Stimulated activated CD8-positive, alpha-beta memory T cell treated with anti-CD3 and anti-CD28 coated beads, Interleukin-7, amount 100 ng/mL, for 24 hours (primary cell): Measurements from ENCODE around the gene HELLS.
"Not testable (repeated sequence)": the region's sequence is repeated elsewhere in the genome, so short reads cannot be mapped to it uniquely, and the experiment has no call there.

Experiments
- DNase-seq: peaks from one replicate; pipeline ENCODE4 v3.0.0-alpha.2; 2020; ENCODE audit warnings: low read depth

HELLS gene

DNA sequence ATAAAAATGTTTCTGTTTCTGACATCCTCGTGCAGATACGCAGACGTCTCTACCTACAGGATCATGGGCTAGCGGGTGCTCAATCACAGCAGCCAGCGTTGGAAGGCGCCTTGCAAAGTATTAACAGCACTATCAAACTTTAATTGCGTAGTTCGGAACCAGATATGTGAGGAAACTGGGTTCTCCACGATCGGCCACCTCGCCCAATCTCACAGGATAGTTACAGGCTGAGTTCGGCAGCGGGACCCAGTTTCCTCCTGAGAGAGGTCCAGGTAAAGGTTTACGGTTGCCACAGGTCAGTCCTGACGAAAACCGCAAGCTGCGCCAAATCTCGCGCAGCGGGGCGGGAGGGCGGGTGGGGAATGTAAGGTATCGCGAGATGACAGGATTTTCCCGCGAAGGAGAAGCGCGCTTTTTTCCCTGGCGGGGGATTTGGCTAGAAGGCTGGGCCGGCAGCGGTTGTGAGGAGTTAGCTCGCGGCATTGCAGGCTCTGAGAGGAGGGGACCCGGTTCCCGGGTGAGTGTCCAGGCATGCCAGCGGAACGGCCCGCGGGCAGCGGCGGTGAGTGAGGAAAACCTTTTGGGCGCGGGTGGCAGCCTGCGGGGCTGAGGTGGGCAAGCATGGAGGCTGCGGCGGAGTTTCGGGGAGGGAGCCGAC, at the start of gene HELLS:
TSS of gene HELLS (plus strand) at position 398 of the 658 bp plus-strand sequence. CDS start at position 532, 134 bp downstream.
- DNase-seq = peak; percentile 55

DNA sequence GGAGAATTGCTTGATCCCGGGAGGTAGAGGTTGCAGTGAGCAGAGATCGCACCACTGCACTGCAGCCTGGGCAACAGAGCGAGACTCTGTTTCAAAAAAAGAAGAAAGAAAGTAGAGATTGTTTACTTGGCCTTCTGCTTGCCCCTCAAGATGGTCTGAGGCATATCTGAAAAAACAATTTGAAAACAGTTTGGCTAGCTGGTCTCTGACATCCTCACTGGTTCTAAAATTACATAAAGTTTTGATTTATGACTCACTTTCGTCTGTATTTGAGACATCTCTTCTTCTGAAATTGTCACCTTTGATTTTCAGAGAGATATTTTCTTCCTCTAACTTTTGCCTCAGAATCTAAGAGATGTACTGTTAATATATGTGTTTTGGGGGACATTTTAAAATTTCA, 49.6 kb upstream of the HELLS start:
- DNase-seq = no peak

DNA sequence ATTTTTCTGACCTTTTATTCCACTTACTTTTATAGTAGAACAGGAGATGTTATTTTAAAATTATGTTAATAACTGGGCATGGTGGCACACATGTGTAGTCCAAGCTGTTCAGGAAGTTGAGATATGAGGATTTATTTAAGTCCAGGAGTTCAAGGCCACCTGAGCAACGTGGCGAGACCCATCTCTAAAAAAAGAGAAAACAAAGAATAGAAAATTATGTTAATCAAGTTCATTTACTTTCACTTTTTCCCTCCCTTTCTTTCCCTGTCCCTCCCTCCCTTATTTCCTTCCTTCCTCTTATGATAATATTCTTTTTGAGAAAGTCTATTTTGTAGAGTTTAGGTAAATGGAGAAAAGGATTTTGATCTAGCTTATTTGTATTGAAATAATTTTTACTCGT, 48.9 kb upstream of the HELLS start:
- DNase-seq = no peak

DNA sequence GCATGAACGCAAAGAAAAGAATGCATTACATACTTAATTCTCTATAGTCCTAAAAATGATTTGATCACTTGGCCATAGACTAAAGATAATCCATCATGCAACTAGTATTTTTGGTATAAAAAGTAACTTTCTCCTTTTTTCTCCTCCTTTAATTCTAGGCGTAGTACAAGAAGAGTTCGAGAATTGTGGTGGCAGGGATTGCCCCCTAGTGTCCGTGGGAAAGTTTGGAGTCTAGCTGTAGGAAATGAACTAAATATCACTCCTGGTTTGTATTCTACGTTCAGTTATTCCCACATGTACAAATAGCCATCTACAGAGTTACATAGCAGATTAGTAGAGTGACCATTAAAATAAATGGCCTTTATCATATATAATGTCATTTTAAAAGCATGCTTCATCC, 45.5 kb upstream of the HELLS start:
- no peak for DNase-seq

DNA sequence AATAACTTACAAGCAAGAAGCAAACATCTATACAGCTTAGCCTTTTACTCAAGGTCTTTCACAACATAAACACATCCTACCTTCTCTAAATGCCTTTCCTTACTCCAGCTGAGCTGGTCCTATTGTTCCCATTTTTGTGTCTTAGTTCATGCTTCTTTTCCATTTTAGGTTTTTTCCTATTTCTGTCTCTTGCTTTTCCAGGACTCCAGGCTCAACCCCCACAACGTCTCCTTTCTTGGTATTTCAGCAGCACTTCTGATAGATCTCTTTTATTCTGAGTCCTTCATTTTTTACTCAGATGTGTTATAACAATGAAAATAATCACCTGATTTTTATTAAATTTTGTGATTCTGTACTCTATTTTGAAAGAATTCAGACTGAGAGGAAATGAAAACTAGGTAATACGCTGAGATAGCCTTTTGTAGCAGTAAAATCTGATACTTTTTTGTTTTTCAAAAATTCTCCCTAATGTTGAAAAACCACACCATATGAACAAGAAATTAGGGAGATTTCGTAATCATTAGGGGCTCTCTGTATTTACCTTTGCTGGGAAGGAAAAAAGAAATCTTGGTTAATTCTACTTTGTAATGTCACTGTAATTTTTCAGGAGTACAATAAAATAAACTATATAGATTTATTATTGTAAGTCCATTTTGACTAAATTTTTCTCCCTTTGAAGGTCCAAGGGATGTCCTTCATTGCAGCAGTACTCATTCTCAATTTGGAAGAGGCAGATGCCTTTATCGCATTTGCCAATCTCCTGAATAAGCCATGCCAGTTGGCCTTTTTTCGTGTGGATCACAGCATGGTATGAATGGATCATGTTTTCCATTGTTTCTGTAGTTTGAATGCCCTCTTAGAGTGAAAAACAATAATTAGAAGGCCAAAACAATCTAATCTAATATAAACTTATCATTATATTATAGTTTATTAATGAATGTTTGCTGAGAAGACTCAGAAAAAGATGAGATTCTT, 24.0 kb upstream of the HELLS start:
- no peak for DNase-seq

DNA sequence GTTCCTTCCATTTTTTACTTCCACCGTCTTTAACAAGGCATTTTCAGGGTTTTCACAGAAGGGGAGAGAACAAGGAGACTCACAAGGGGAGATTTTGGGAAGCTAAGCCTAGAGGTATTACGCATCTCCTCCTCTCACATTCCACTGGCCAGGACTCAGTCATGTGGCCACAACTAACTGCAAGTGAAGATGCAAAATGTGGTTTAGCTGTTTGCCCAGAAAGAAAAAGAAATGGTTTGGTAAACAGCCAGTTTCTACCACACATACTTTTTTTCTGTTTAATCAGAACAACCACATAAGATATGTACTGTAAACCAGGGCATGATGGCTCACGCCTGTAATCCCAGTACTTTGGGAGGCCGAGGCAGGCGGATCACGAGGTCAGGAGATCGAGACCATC, 21.4 kb upstream of the HELLS start:
- no peak for DNase-seq

DNA sequence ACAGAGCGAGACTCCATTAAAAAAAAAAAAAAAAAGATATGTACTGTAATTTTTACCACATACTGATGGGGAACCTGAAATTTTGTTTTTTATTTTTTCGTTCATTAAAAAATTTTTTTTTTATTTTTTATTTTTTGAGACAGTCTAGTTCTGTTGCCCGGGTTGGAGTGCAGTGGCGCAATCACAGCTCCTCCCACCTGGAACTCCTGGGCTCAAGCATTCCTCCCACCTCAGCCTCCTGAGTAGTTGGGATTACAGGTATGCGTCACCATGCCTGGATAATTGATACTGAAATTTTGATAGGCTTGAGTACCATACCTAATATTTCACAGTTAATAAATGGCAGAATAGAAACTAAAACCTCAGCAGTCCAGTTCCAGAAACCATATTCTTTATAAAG, 20.9 kb upstream of the HELLS start:
- no peak for DNase-seq

DNA sequence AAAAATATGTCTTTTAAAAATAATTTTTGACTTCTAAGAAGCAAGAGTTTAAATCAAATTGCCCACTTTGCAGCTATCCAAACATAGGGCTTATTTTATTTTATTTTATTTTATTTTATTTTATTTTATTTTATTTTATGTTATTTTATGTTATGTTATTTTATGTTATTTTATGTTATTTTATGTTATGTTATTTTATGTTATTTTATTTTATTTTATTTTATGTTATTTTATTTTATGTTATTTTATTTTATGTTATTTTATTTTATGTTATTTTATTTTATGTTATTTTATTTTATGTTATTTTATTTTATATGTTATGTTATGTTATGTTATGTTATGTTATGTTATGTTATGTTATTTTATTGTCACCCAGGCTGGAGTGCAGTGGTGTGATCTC, 14.0 kb upstream of the HELLS start:
- not testable (repeated sequence) for DNase-seq

DNA sequence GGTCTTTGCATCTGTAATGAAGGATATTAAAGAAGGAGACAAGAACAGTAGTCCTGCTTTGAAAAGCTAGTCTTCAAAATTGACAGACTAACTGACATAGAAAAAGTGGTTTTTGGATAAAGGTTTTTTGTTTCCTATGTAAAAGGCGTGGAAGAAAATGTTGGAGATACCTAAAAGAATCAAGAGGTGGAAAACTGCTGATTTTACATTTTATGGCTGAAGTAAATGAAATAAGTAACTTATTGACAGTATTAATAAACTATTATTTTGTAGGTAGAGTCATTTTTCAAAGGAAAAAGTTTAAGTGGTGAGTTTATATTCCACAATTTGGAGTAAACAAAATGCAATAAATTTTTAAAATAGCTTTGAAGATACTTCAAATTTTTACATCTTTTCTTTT, 12.6 kb upstream of the HELLS start:
- DNase-seq = no peak

DNA sequence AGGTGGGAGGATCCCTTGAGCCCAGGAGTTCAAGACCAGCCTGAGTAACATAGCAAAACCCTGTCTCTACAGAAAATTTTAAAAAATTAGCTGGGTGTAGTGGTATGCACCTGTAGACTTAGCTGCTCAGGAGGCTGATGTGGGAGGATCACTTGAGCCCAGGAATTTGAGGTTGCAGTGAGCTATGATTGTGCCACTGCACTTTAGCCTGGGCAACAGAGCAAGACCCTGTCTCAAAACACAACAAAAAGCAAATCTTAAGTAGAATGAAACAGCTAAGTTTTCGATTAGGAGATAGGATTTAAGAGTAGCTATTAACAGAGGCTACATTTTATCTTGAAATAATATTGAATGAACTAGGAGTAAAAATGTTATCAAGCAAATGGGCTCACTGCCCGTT, 3.3 kb upstream of the HELLS start:
- DNase-seq = not testable (repeated sequence)

DNA sequence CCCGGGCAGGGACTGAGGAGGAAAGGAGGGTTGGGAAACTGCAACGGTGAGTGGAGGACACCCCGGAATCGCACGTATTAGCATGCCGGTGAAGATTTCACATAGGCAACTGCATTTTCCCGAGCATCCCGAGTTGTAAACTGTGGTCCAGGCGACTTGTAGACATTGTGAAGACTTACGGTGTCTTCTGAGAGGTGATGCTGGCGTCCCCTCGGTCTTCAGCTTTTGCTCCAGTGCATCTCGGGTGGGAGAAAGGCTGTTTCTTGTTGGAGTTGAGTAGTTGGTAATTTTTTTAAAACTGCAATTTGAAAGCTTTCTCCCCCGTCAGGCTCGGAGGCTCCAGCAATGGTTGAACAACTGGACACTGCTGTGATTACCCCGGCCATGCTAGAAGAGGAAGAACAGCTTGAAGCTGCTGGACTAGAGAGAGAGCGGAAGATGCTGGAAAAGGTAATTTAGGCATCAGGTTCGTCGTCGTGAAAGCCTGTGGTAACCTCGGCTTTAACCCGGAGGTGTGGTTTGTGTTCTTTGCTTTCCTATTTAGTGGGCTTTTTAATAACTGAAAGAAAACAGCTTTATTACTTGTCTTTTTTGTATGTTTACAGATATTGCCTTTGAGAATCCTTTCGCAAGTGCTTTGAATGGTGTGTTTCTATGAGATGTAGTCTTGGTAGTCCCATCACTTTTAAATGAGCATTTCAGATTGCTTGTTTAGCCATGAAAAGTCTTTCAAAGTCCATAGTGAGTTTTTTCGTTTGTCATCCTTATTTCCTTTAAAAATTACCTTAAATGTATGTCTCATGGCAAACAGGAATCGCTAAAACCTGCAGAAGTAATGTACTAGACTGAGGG, 687 bp downstream of the HELLS start:
- DNase-seq = no peak

DNA sequence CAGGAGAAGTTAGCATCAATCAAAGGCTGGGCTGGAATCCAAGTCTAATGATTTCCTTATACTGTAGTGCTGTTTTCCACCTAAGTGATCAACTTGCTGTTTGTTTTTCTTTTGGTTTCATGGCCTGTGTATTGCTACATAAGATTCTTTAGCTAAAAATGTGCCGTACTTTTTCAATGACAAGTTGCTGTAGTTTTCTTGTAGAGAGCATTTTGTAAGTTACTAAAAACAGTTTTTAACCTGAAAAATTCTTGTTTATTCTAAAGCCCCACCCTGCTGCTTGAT, 1.3 kb downstream of the HELLS start:
- DNase-seq = no peak

DNA sequence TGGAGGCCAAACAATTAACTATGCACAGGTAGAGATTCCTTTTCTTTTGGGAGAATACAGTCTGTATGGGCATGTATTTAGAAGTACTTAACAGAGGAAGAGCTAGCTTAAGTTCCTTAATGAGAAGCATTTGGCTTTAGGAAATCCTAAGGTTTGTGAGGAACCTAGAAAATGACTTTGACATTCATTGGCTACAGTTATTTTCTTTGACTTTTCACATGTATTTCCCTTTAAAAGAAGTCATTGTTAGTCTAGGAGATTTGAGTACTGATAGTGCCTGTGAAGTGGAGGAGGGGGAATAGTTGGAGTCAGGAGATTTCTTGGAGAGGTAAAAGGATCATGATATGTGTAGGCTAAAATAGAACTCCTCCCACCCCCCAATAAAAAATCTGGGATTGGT, 3.6 kb downstream of the HELLS start:
- DNase-seq = no peak

DNA sequence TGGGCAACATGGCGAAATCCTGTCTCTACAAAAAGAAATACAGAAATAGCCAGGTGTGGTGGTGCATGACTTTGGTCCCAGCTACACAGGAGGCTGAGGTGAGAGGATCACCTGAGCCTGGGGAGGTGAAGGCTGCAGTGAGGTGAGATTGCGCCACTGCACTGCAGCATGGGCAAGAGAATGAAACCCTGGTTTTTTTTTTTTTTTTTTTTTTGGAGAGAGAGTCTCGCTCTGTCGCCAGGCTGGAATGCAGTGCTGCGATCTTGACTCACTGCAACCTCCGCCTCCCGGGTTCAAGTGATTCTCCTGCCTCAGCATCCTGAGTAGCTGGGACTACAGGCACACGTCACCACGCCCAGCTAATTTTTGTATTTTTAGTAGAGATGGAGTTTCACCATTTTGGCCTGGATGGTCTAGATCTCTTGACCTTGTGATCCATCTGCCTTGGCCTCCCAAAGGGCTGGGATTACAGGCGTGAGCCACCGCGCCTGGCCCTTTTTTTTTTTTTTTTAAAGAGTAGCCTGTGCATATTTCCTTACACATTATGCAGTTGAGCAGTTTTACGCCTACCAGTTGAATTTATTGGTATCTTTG, 22.2 kb downstream of the HELLS start:
- DNase-seq = not testable (repeated sequence)

DNA sequence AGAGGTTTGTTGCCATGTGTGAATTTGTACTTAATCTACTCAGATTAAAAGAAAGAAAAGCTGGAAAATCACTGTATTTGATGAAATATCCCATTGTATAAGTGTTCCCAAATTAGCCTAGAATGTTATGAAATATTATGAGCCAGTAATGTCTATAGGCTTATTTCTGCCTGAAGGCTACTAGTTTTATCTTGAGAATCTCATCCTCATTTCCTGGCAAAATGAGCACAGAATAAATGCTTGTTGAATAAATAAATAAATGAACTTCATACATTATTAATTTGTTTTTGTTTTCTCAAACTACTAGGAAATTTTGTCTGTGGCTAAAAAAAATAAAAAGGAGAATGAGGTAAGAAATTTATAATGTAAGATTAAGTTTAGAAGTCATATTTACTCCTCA, 25.5 kb downstream of the HELLS start:
- no peak for DNase-seq

DNA sequence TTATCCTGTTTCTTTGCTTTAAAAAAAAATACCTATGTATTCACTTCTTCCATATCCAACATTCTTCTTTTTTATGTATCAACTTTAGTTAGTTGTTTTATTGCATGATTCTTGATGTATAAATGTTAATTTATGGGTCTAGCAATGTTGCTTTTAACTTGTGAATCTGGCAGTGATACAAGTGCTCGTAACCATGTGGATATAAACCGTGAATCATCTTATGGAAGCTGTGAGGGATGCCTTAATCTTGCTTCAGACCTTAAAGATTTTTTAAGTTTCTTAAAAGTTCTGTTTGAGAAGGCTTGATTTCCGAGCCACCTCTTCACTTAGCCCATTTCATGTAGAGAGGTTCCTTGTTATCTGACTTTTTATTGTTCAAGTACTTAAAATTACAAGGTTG, 25.9 kb downstream of the HELLS start:
- no peak for DNase-seq

DNA sequence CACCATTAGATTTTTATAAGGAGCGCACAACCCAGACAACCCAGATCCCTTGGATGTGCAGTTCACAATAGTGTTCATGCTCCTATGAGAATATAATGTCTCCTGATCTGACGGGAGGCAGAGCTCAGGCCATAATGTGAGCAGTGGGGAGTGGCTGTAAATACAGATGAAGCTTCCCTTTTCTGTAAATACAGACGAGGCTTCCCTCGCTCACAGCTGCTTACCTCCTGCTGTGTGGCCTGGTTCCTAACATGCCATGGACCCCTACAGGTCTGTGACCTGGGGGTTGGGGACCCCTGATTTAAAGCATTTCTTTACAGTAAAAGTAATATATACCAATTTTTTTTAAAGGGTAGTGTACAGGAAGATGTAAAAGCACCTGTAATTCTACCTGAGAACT, 33.2 kb downstream of the HELLS start:
- DNase-seq = no peak

DNA sequence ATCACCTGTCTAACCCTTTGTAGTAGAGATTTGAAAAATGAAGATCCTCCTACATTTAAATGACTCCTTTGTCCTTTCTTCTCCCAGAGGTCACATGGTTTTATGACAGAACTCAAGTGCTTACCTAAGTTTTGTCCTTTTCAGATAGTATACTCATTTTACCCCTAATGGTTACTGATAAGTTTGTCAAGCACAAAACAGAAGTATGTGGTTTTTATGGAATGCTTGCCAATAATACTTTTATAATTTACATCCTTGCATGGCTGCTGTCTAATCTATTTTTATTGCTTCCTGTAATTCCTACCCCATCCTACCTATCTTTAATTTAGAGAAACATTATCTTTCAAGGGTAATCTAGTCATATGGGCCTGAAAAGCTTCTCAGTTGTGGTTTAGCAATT, 37.5 kb downstream of the HELLS start:
- DNase-seq = no peak

DNA sequence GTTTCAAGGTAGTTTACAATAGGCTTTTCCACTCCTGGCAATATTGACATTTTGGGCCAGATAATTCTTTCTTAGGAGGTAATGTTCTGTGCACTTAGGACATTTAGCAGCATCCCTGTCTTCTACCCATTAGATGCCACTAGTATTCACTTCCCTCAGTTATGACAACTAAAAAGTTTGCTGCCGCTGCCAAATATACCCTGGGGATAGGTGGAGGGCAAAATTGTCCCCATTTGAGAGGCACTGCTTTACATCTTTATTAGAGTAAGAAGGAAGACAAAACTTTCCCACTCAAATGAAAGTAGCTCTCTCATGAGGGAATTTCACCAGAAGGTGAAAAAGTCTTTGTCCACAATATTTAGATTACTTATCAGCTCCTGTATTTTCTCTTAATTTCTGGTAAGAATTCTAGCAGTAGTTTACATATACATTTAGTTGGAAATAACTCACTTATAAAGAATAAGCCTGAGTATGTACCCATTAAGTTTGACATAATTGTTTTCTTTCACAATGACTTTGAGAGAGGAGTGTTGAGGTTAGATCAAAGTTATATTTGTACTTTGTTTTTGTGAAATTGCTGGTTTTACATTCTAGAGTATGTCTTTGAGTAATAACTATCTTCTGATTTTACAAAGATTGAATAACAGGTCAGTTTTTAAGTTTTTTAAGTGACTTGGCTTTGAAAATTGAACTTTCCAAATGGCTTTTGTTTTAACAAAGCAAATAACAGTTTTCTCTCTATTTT, 46.0 kb downstream of the HELLS start:
- no peak for DNase-seq

DNA sequence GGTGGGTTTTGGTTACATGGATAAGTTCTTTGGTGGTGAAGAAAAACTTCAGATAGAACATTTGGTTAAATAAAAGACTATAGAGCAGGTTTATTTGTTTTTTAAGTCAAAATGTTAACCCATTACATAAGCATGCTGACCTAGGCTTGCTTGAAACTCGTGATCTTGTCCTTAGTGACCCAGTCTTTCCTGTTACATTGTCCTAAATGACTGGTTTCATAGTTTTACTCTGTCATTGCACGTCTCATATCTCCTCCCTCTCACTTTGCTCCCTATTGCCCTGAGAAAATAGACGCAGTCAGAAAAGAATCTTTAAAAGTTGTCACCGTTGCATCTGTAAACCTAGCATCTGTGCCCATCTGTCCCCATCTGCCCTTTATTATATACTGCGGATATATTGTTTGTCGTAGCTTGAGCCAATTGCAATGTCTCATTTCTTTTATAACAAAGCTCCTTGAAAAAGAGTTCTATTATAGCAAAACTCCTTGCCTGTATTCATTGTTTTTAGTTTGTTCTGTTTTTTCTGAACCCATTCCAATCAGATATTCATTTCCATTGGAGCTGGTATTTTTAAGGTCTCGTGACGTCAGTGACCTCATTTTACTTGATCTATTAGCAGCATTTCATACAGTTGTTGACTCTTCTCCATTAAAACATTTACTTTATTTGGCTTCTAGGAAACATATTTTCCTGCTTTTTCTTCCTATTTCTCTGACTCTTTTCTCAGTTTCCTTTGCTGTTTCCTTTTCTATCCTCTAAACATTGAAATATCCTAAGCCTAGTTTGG, 57.3 kb downstream of the HELLS start:
- no peak for DNase-seq

DNA sequence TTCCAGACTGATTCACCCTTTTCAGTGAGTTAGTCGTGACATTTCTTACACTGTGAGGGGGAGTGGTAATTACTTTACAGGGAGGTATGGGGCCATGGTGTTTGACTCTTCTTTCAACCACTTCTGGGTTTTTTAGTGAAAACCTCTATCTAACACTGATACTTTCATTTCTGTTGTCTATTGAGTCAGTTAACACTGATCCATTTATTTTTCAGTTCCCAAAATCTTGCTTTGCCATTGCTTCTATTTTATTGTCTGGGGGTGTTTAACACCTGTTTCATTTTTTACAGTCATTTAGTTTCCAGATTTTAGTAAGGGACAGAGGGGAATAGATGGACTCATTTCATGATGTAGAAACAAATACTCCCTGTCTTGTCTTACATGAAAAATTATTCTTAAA, 61.5 kb downstream of the HELLS start:
- no peak for DNase-seq
